ENCODE results near the gene CA7.

GRCh38 chr16:66871840-66872239, 27.6 kb downstream of the CA7 start:
- TF ChIP-seq EP300 (IDR thresholded peaks at IDR 0.05) (no peak), CTCF (IDR thresholded peaks at IDR 0.05) (no peak)

All from upper lobe of left lung (tissue), 4 donors.